ENCODE measurements around the gene THBD.

THBD gene

GRCh38 chr20:23091721-23092383, 42.4 kb upstream of the THBD start:
- DNase-seq (ENCODE audit: low read depth in 1 of 2, low spot score in 1 of 2), result no peak
- in situ Hi-C loops (cut with HindIII; ENCODE audit: low pct_unique_long_range_greater_than_20kb, low sequenced_read_pairs), result no loop called here
- no peak for TF ChIP-seq JUND (IDR thresholded peaks at IDR 0.05; ENCODE audit: low read depth)

GRCh38 chr20:23090878-23091277, 41.4 kb upstream of the THBD start:
- no peak for TF ChIP-seq JUND (IDR thresholded peaks at IDR 0.05; ENCODE audit: low read depth)
- DNase-seq (ENCODE audit: low read depth in 1 of 2, low spot score in 1 of 2), result no peak
- in situ Hi-C loops (cut with HindIII; ENCODE audit: low pct_unique_long_range_greater_than_20kb, low sequenced_read_pairs), result no loop called here

DNA sequence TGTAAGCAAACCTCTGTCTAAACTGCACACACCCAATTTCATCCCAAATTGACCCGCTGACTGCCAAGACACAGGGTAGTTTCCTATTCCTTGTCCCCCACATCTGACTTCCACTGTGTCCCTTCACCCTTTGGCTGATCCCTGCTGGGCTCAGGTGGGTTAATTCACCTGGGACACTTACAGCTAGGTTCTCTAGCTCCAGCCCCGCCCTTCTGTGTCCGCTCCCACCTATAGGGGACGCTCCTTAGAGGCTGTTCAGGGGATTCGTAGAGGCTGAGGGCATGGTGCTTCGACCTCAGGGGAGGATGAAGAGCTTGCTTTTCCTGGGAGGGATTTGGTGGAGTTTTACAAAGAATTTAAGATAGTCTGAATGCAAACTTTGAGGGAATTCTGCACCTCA, 40.7 kb upstream of the THBD start:
- DNase-seq (ENCODE audit: low read depth in 1 of 2, low spot score in 1 of 2), result no peak
- TF ChIP-seq JUND (IDR thresholded peaks at IDR 0.05; ENCODE audit: low read depth), result no peak
- in situ Hi-C loops (cut with HindIII; ENCODE audit: low pct_unique_long_range_greater_than_20kb, low sequenced_read_pairs), result no loop called here

DNA sequence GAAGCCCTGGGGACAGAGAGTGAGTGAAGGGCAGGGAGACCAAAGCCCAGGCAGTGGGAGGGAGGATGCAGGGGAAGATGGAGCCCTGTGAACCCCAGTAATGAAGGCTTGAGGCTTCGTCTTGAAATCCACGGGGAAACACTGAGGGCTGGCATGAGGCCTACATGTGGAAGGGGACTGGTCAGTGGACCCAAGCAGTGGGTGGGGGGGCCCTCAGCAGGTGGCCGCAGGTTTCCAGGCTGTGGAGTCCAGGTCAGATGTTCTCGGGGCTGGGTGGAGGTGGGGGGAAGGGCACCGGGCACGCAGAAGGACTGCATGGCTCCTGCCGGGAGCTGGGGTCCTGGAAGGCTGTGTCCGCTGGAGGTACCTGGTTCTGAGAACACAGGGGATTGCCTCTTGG, 39.4 kb upstream of the THBD start:
- TF ChIP-seq JUND (IDR thresholded peaks at IDR 0.05; ENCODE audit: low read depth), result no peak
- in situ Hi-C loops (cut with HindIII; ENCODE audit: low pct_unique_long_range_greater_than_20kb, low sequenced_read_pairs), result no loop called here
- no peak for DNase-seq (ENCODE audit: low read depth in 1 of 2, low spot score in 1 of 2)

DNA sequence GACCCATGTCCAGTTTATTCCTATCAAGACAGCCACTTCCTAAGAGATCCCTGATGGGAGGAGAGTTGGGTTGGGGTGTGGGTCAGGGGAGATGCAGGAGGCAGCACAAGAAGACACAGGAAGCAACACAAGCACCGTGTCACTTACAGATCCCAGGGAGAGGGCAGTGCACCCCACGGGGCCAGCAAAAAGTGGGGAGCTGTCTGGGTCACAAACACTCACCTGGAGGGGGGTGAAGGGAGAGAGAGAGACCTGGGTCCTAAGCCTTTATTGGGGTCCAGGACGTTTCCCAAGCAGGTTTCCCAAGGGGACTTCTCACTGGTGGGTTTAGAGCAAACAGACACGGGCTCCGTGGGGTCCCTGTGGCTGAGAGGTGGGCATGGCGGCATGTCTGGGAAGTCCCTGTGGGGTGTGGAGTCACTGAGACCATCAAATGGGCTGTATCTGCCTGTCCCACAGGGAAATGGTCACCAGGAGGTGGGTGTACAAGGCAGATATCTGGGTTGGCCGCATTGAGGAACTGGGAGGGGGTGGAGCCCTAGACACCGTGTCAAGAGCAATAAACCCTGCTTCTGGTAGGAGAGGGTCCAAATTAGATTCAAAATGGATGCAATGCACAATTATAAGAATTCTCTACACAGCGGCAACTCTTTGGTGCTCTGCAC, 38.2 kb upstream of the THBD start:
- TF ChIP-seq JUND (IDR thresholded peaks at IDR 0.05; ENCODE audit: low read depth), result no peak
- in situ Hi-C loops (cut with HindIII; ENCODE audit: low pct_unique_long_range_greater_than_20kb, low sequenced_read_pairs), result no loop called here
- DNase-seq (ENCODE audit: low read depth in 1 of 2, low spot score in 1 of 2), result no peak

GRCh38 chr20:23086931-23087411, 37.5 kb upstream of the THBD start:
- TF ChIP-seq JUND (IDR thresholded peaks at IDR 0.05; ENCODE audit: low read depth), result no peak
- no peak for DNase-seq (ENCODE audit: low read depth in 1 of 2, low spot score in 1 of 2)
- in situ Hi-C loops (cut with HindIII; ENCODE audit: low pct_unique_long_range_greater_than_20kb, low sequenced_read_pairs), result no loop called here

GRCh38 chr20:23086056-23086566, 36.6 kb upstream of the THBD start, which contains the start of gene CD93:
CD93 (minus strand) TSS chr20:23086324; CDS start chr20:23086192, 132 bp downstream.
- in situ Hi-C loops (cut with HindIII; ENCODE audit: low pct_unique_long_range_greater_than_20kb, low sequenced_read_pairs), result no loop called here
- no peak for TF ChIP-seq JUND (IDR thresholded peaks at IDR 0.05; ENCODE audit: low read depth)
- DNase-seq (ENCODE audit: low read depth in 1 of 2, low spot score in 1 of 2), result no peak

GRCh38 chr20:23085436-23086055, 36.1 kb upstream of the THBD start:
- in situ Hi-C loops (cut with HindIII; ENCODE audit: low pct_unique_long_range_greater_than_20kb, low sequenced_read_pairs), result no loop called here
- no peak for DNase-seq (ENCODE audit: low read depth in 1 of 2, low spot score in 1 of 2)
- no peak for TF ChIP-seq JUND (IDR thresholded peaks at IDR 0.05; ENCODE audit: low read depth)

DNA sequence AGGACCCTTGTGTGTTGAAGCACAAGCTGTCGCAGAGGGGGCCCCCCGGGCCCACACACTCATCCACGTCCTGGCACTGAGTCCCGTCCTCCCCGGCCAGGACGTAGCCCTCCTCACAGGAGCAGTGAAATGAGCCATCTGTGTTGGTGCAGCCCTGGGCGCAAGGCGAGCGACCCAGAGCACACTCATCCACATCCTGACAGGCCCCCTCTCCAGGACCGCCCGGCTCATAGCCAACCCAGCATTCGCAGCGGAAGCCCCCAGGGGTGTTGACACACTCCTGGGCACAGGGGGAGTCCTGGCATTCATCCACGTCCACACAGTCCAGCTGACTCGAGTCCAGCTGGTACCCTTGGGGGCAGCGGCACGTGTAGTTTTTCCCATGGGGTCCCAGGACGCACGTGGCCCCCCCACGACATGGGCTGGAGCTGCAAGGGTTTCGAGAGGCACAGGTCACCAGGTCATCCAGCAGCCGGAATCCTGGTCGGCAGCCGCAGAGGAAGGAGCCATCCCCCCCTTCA, 35.4 kb upstream of the THBD start:
- no peak for TF ChIP-seq JUND (IDR thresholded peaks at IDR 0.05; ENCODE audit: low read depth)
- in situ Hi-C loops (cut with HindIII; ENCODE audit: low pct_unique_long_range_greater_than_20kb, low sequenced_read_pairs), result no loop called here
- no peak for DNase-seq (ENCODE audit: low read depth in 1 of 2, low spot score in 1 of 2)

GRCh38 chr20:23084282-23084844, 34.9 kb upstream of the THBD start:
- no peak for DNase-seq (ENCODE audit: low read depth in 1 of 2, low spot score in 1 of 2)
- in situ Hi-C loops (cut with HindIII; ENCODE audit: low pct_unique_long_range_greater_than_20kb, low sequenced_read_pairs), result no loop called here
- TF ChIP-seq JUND (IDR thresholded peaks at IDR 0.05; ENCODE audit: low read depth), result no peak

GRCh38 chr20:23083553-23084220, 34.2 kb upstream of the THBD start:
- TF ChIP-seq JUND (IDR thresholded peaks at IDR 0.05; ENCODE audit: low read depth), result no peak
- no peak for DNase-seq (ENCODE audit: low read depth in 1 of 2, low spot score in 1 of 2)
- in situ Hi-C loops (cut with HindIII; ENCODE audit: low pct_unique_long_range_greater_than_20kb, low sequenced_read_pairs), result no loop called here

Data from T47D (cell line).